ENCODE measurements around the gene CDK5RAP3.

Gene CDK5RAP3

GRCh38 chr17:47927821-47928400 is 43.0 kb upstream of the CDK5RAP3 start:
- no peaks in the 10 kb centered on the region for H3K4me1 ChIP-seq (ENCODE audit: insufficient read depth, low read length, poor library complexity, severe bottlenecking)
- TF ChIP-seq CTCF (conservative IDR thresholded peaks at IDR 0.05; ENCODE audit: low read length) (no peak), EZH2phosphoT487 (IDR thresholded peaks at IDR 0.05; ENCODE audit: borderline replicate concordance) (no peak)
- no peak overlapping the region for H3K9ac ChIP-seq (ENCODE audit: low read depth, low read length, poor library complexity, severe bottlenecking)
- H3K9me2 ChIP-seq (replicated peaks; ENCODE audit: low read depth, low read length): no peaks in the 10 kb centered on the region
- H3K79me2 ChIP-seq (ENCODE audit: insufficient read depth, low read length): no peaks in the 10 kb centered on the region
- H3K4me3 ChIP-seq (ENCODE audit: low read length, poor library complexity, severe bottlenecking): no peak overlapping the region
- no peaks in the 10 kb centered on the region for H4K20me1 ChIP-seq (ENCODE audit: insufficient read depth, low read length, poor library complexity, severe bottlenecking)
- H3F3A ChIP-seq (ENCODE audit: low read depth): no peaks in the 10 kb centered on the region
- no peaks in the 10 kb centered on the region for H3K27me3 ChIP-seq (ENCODE audit: insufficient read depth, low read length, poor library complexity, severe bottlenecking)
- H3K9me3 ChIP-seq (ENCODE audit: insufficient read depth, low read depth, low read length): no peaks in the 10 kb centered on the region
- no peak overlapping the region for H3K4me2 ChIP-seq (ENCODE audit: low read depth, low read length, poor library complexity, severe bottlenecking)
- H2AFZ ChIP-seq (ENCODE audit: low read length): no peak overlapping the region
- H3K36me3 ChIP-seq (ENCODE audit: insufficient read depth, low read length): peaks cover 31% of the 10 kb centered on the region; the same call in 1 of the 2 replicates

GRCh38 chr17:47928415-47928814 is 42.5 kb upstream of the CDK5RAP3 start:
- no peak overlapping the region for H3K4me2 ChIP-seq (ENCODE audit: low read depth, low read length, poor library complexity, severe bottlenecking)
- no peaks in the 10 kb centered on the region for H3F3A ChIP-seq (ENCODE audit: low read depth)
- H3K4me1 ChIP-seq (ENCODE audit: insufficient read depth, low read length, poor library complexity, severe bottlenecking): no peaks in the 10 kb centered on the region
- peaks cover 27% of the 10 kb centered on the region; the same call in 1 of the 2 replicates for H3K36me3 ChIP-seq (ENCODE audit: insufficient read depth, low read length)
- no peak overlapping the region for H2AFZ ChIP-seq (ENCODE audit: low read length)
- no peaks in the 10 kb centered on the region for H3K79me2 ChIP-seq (ENCODE audit: insufficient read depth, low read length)
- no peaks in the 10 kb centered on the region for H3K27me3 ChIP-seq (ENCODE audit: insufficient read depth, low read length, poor library complexity, severe bottlenecking)
- no peaks in the 10 kb centered on the region for H4K20me1 ChIP-seq (ENCODE audit: insufficient read depth, low read length, poor library complexity, severe bottlenecking)
- H3K9me3 ChIP-seq (ENCODE audit: insufficient read depth, low read depth, low read length): no peaks in the 10 kb centered on the region
- no peak overlapping the region for H3K9ac ChIP-seq (ENCODE audit: low read depth, low read length, poor library complexity, severe bottlenecking)
- no peaks in the 10 kb centered on the region for H3K9me2 ChIP-seq (replicated peaks; ENCODE audit: low read depth, low read length)
- H3K4me3 ChIP-seq (ENCODE audit: low read length, poor library complexity, severe bottlenecking): no peak overlapping the region
- no peak for TF ChIP-seq CTCF (conservative IDR thresholded peaks at IDR 0.05; ENCODE audit: low read length)
- no peak for TF ChIP-seq EZH2phosphoT487 (IDR thresholded peaks at IDR 0.05; ENCODE audit: borderline replicate concordance)

- H3F3A ChIP-seq (ENCODE audit: low read depth): no peaks in the 10 kb centered on the region
- H3K4me3 ChIP-seq (ENCODE audit: low read length, poor library complexity, severe bottlenecking): no peak overlapping the region
- TF ChIP-seq CTCF (conservative IDR thresholded peaks at IDR 0.05; ENCODE audit: low read length) (no peak), EZH2phosphoT487 (IDR thresholded peaks at IDR 0.05; ENCODE audit: borderline replicate concordance) (no peak)
- no peak overlapping the region for H3K4me2 ChIP-seq (ENCODE audit: low read depth, low read length, poor library complexity, severe bottlenecking)
- H3K27me3 ChIP-seq (ENCODE audit: insufficient read depth, low read length, poor library complexity, severe bottlenecking): no peaks in the 10 kb centered on the region
- H4K20me1 ChIP-seq (ENCODE audit: insufficient read depth, low read length, poor library complexity, severe bottlenecking): no peaks in the 10 kb centered on the region
- no peak overlapping the region for H2AFZ ChIP-seq (ENCODE audit: low read length)
- H3K4me1 ChIP-seq (ENCODE audit: insufficient read depth, low read length, poor library complexity, severe bottlenecking): no peaks in the 10 kb centered on the region
- H3K9me2 ChIP-seq (replicated peaks; ENCODE audit: low read depth, low read length): no peaks in the 10 kb centered on the region
- no peak overlapping the region for H3K9ac ChIP-seq (ENCODE audit: low read depth, low read length, poor library complexity, severe bottlenecking)
- no peaks in the 10 kb centered on the region for H3K79me2 ChIP-seq (ENCODE audit: insufficient read depth, low read length)
- H3K9me3 ChIP-seq (ENCODE audit: insufficient read depth, low read depth, low read length): no peaks in the 10 kb centered on the region
- H3K36me3 ChIP-seq (ENCODE audit: insufficient read depth, low read length): peaks cover 19% of the 10 kb centered on the region; the same call in 1 of the 2 replicates
Observed at GRCh38 chr17:47929218-47930000, 41.5 kb upstream of the CDK5RAP3 start.

Data from Loucy (cell line).